ENCODE results near the gene TBC1D9B.
A peak's percentile ranks its signal among the peaks of the same experiment; 100 is the strongest.

The TBC1D9B gene

DNA sequence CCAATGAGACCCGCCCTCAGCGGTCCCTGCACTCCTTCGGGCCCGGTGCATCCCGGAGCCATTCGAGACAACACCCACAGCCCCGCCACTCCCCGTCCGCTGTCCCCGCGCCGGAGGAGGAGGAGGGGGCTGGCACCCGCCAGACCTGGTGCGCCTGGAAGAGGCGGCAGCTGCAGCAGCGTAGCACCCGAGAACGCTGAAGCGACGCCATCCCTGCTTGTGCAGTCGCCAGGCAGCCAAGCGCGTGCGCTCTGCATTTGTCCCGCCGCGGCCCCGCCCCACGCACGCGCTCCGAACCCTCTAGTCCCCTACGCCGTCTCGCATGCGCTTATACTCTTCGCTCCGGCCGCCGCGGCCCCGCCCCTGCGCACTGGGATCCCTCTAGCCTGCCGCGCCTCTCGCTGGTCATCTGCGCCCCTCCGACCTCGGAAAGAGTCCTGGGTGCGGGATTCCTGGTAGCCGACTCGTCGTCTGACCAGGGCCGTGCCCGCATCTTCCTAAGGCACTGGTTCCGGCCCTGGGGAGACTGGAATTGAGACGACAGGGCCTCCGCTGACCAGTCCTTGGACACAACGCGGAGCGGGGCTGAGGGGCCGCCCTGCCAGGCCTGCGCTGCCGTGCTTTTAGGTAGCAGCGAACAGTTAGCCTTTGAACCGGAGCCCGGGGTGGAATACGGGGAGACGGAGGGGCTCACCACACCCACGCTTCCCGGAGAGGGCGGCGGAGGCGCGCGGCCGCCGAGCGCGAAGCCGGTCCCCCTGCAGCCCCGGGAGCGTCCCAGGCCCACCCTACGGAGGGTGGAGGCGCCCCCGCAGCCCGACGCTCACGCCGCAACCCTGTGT, 48.9 kb downstream of the TBC1D9B start, which contains the start of gene MRNIP:
Gene MRNIP, minus strand, starts transcription at position 232 of the 842 bp plus-strand sequence. Its CDS starts 21 bp downstream, at position 211.
- H3K36me3 ChIP-seq (ENCODE audit: insufficient read depth, low read length) = peaks cover 17% of the 10 kb centered on the region
- peak; percentile 95 for ATAC-seq (ENCODE audit: insufficient read depth, low read depth)
- peak within 1 kb of the TSS; percentile 80 for H3K4me2 ChIP-seq (ENCODE audit: insufficient read depth, low read length)
- peaks cover 31% of the 10 kb centered on the region for H3K4me1 ChIP-seq (ENCODE audit: insufficient read depth, low read length)
- H3K4me3 ChIP-seq (ENCODE audit: low read depth in 1 of 2, low read length in 2 of 2) = peak within 1 kb of the TSS; percentile 51 to 74
- peak; percentile 89 for DNase-seq
- H3K9me3 ChIP-seq (ENCODE audit: insufficient read depth, low read length, severe bottlenecking) = no peaks in the 10 kb centered on the region
- H4K20me1 ChIP-seq (ENCODE audit: insufficient read depth, low read length) = no peaks in the 10 kb centered on the region
- H2AFZ ChIP-seq (ENCODE audit: low read depth, low read length) = peak within 1 kb of the TSS; percentile 95
- TF ChIP-seq EZH2 (IDR thresholded peaks at IDR 0.05; ENCODE audit: borderline replicate concordance, low read depth, low read length, severe bottlenecking) = no peak
- TF ChIP-seq, protein P1, sequence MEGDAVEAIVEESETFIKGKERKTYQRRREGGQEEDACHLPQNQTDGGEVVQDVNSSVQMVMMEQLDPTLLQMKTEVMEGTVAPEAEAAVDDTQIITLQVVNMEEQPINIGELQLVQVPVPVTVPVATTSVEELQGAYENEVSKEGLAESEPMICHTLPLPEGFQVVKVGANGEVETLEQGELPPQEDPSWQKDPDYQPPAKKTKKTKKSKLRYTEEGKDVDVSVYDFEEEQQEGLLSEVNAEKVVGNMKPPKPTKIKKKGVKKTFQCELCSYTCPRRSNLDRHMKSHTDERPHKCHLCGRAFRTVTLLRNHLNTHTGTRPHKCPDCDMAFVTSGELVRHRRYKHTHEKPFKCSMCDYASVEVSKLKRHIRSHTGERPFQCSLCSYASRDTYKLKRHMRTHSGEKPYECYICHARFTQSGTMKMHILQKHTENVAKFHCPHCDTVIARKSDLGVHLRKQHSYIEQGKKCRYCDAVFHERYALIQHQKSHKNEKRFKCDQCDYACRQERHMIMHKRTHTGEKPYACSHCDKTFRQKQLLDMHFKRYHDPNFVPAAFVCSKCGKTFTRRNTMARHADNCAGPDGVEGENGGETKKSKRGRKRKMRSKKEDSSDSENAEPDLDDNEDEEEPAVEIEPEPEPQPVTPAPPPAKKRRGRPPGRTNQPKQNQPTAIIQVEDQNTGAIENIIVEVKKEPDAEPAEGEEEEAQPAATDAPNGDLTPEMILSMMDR (IDR thresholded peaks at IDR 0.05; ENCODE audit: borderline replicate concordance, extremely low read depth, low read length, poor library complexity, severe bottlenecking) = no peak
- H3K79me2 ChIP-seq (ENCODE audit: insufficient read depth, low read length) = peaks cover 2% of the 10 kb centered on the region; the same call in 1 of the 2 replicates
- peak within 1 kb of the TSS; percentile 55 for H3K27ac ChIP-seq (ENCODE audit: low read length)
- H3K27me3 ChIP-seq (ENCODE audit: insufficient read depth, low read length, poor library complexity) = no peaks in the 10 kb centered on the region
- H3K9ac ChIP-seq (ENCODE audit: low read depth, low read length) = peak within 1 kb of the TSS; percentile 69

DNA sequence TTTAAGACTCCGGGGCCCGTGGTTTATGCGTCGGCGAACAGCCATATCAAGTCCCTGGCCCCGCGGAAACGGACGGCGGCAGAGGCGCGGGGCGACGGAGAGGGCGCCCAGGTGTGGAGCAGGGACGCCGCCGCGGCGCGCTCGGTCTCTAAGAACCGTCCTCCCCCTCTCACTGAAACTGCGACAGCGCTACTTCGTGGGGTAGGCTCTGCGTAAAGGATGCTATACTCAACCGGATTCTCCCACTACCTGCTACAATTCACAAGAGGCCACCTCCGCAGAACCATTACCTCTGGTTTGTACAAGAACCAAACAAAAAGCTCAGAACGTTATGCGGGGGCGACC, 49.5 kb downstream of the TBC1D9B start:
- Histone ChIP-seq H3K27ac (ENCODE audit: low read length) (no peak overlapping the region; the same call in 1 of the 2 replicates), H2AFZ (ENCODE audit: low read depth, low read length) (peak overlapping the region; percentile 95), H3K79me2 (ENCODE audit: insufficient read depth, low read length) (peaks cover 2% of the 10 kb centered on the region; the same call in 1 of the 2 replicates), H3K4me2 (ENCODE audit: insufficient read depth, low read length) (peak overlapping the region; percentile 80), H3K27me3 (ENCODE audit: insufficient read depth, low read length, poor library complexity) (no peaks in the 10 kb centered on the region), H4K20me1 (ENCODE audit: insufficient read depth, low read length) (no peaks in the 10 kb centered on the region), H3K4me3 (ENCODE audit: low read depth in 1 of 2, low read length in 2 of 2) (peak overlapping the region; percentile 51 to 74), H3K4me1 (ENCODE audit: insufficient read depth, low read length) (peaks cover 31% of the 10 kb centered on the region), H3K36me3 (ENCODE audit: insufficient read depth, low read length) (peaks cover 11% of the 10 kb centered on the region), H3K9me3 (ENCODE audit: insufficient read depth, low read length, severe bottlenecking) (no peaks in the 10 kb centered on the region), H3K9ac (ENCODE audit: low read depth, low read length) (peak overlapping the region; percentile 69)
- peak; percentile 50 for DNase-seq
- ATAC-seq (ENCODE audit: insufficient read depth, low read depth) = peak; percentile 64
- TF ChIP-seq, protein P1 (IDR thresholded peaks at IDR 0.05; ENCODE audit: borderline replicate concordance, extremely low read depth, low read length, poor library complexity, severe bottlenecking) = no peak
- no peak for TF ChIP-seq EZH2 (IDR thresholded peaks at IDR 0.05; ENCODE audit: borderline replicate concordance, low read depth, low read length, severe bottlenecking)

DNA sequence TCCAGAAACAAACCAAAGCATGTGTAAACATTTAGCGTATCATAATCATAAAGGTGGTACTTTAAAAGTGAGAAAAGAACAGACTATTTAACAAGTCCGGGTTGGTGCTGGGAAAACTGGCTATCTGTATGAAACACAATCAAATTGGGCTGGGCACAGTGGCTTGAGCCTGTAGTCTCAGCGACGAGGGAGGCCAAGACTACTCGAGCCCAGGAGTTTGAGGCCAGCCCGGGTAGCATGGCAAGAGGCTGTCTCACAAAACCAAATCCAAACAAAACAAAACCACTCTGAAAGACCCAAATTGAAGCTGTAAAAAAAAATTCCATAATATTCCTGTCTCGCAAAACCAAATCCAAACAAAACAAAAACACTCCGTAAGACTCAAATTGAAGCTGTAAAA, 53.3 kb downstream of the TBC1D9B start:
- DNase-seq (no peak), ATAC-seq (ENCODE audit: insufficient read depth, low read depth) (no peak)
- H3K4me3 ChIP-seq (ENCODE audit: low read depth in 1 of 2, low read length in 2 of 2) = no peak overlapping the region
- H4K20me1 ChIP-seq (ENCODE audit: insufficient read depth, low read length) = no peaks in the 10 kb centered on the region
- H3K36me3 ChIP-seq (ENCODE audit: insufficient read depth, low read length) = peaks cover 31% of the 10 kb centered on the region
- H3K9me3 ChIP-seq (ENCODE audit: insufficient read depth, low read length, severe bottlenecking) = no peaks in the 10 kb centered on the region
- no peak overlapping the region for H3K27ac ChIP-seq (ENCODE audit: low read length)
- H3K79me2 ChIP-seq (ENCODE audit: insufficient read depth, low read length) = peaks cover 2% of the 10 kb centered on the region; the same call in 1 of the 2 replicates
- TF ChIP-seq EZH2 (IDR thresholded peaks at IDR 0.05; ENCODE audit: borderline replicate concordance, low read depth, low read length, severe bottlenecking) = no peak
- TF ChIP-seq, protein P1 (IDR thresholded peaks at IDR 0.05; ENCODE audit: borderline replicate concordance, extremely low read depth, low read length, poor library complexity, severe bottlenecking) = no peak
- no peak overlapping the region for H2AFZ ChIP-seq (ENCODE audit: low read depth, low read length)
- peaks cover 22% of the 10 kb centered on the region for H3K4me1 ChIP-seq (ENCODE audit: insufficient read depth, low read length)
- no peak overlapping the region for H3K4me2 ChIP-seq (ENCODE audit: insufficient read depth, low read length)
- no peaks in the 10 kb centered on the region for H3K27me3 ChIP-seq (ENCODE audit: insufficient read depth, low read length, poor library complexity)
- H3K9ac ChIP-seq (ENCODE audit: low read depth, low read length) = no peak overlapping the region
